ENCODE data around the gene TTC27.

TTC27 gene

DNA sequence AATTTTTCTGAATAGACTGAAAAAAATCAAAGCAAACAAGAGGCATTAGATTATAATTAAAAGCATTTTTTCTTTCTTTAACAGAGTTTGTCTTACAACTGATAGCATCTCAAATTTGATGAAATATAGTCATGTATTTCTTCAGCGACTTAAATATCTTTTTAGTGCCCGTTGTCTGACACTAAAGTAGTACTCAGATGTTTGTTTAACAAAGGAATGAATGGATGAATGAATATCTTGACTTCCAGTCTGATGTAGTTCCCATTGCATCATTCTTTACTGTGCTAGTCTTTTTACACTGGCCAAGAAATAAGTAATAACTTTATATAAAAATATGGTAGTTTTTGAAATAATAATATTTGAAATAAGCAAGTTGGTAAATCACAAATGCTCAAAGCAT, 111.1 kb downstream of the TTC27 start:
- Histone ChIP-seq H3K36me3 (ENCODE audit: control insufficient read depth, insufficient read depth, low read length) (no peaks in the 10 kb centered on the region), H3K27ac (ENCODE audit: low read depth, low read length) (no peak overlapping the region), H3K9me3 (ENCODE audit: control insufficient read depth, insufficient read depth, low read depth, low read length) (no peaks in the 10 kb centered on the region), H3K27me3 (ENCODE audit: control insufficient read depth, insufficient read depth, low read length) (no peaks in the 10 kb centered on the region), H3K9ac (ENCODE audit: low read length) (no peak overlapping the region), H3K4me3 (ENCODE audit: low read depth, low read length) (no peak overlapping the region), H3K4me1 (ENCODE audit: control insufficient read depth, insufficient read depth, low read length) (no peaks in the 10 kb centered on the region)

DNA sequence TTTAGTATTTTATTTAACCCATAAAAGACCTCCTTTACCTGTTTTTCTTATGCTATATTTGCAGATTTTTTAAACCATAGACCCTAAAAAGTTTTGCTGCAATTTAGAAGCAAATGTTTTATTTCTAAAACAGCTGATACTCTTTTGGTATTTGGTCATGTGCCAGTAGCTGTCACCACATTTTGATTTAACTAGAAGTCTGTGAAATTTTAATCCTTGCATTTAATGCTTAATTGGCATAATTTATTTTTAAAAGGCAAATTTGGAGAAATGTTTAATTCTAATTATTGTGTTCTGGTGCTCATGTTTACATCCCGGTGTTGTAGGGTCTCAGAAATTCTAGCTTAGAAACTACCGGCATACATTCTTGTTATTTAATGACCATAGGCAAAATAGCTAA, 111.8 kb downstream of the TTC27 start:
- 0 out of 2 replicates have a peak overlapping the region, but pooled peaks have one; percentile 14 for H3K27ac ChIP-seq (ENCODE audit: low read depth, low read length)
- H3K4me3 ChIP-seq (ENCODE audit: low read depth, low read length): no peak overlapping the region
- no peaks in the 10 kb centered on the region for H3K36me3 ChIP-seq (ENCODE audit: control insufficient read depth, insufficient read depth, low read length)
- H3K27me3 ChIP-seq (ENCODE audit: control insufficient read depth, insufficient read depth, low read length): no peaks in the 10 kb centered on the region
- H3K9me3 ChIP-seq (ENCODE audit: control insufficient read depth, insufficient read depth, low read depth, low read length): no peaks in the 10 kb centered on the region
- no peaks in the 10 kb centered on the region for H3K4me1 ChIP-seq (ENCODE audit: control insufficient read depth, insufficient read depth, low read length)
- H3K9ac ChIP-seq (ENCODE audit: low read length): no peak overlapping the region

DNA sequence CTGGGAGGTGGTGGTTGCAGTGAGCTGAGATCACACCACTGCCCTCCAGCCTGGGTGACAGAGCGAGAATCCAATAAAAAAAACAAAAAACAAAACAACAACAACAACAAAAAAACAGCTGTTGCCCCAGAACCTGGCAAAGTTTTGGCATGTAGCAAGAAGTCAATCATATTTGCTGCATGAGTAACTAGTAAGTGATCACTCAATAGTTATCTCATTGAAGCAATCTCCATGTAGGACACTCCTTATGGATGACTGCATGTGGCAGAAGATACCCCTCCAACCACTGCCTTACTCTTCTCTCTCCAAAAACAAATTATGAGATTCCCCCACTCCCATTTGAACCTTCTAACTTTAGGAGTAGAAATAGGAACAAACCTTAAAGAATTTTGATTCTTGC, 113.7 kb downstream of the TTC27 start:
- Histone ChIP-seq H3K4me3 (ENCODE audit: low read depth, low read length) (no peak overlapping the region), H3K9ac (ENCODE audit: low read length) (no peak overlapping the region), H3K9me3 (ENCODE audit: control insufficient read depth, insufficient read depth, low read depth, low read length) (no peaks in the 10 kb centered on the region), H3K27me3 (ENCODE audit: control insufficient read depth, insufficient read depth, low read length) (no peaks in the 10 kb centered on the region), H3K36me3 (ENCODE audit: control insufficient read depth, insufficient read depth, low read length) (no peaks in the 10 kb centered on the region), H3K27ac (ENCODE audit: low read depth, low read length) (no peak overlapping the region), H3K4me1 (ENCODE audit: control insufficient read depth, insufficient read depth, low read length) (no peaks in the 10 kb centered on the region)

DNA sequence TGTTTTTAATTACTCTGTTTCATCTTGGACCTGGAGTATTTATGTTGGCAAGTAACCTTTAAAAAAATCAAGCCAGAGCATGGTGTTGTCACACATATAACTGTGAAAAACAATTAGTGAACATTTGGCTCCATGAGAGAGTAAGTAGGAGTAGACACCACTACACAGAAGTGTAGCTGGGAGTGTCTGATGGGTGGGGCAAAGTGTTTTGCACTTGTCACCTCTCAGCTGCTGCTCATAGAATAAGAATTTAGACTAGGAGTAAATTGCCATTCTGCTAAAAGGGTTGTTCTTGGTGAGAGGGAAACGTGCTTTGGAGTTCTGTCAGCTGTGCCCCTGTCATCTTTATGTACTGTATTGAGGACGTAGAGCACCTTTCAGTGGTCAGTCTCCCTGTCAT, 114.5 kb downstream of the TTC27 start:
- no peaks in the 10 kb centered on the region for H3K27me3 ChIP-seq (ENCODE audit: control insufficient read depth, insufficient read depth, low read length)
- H3K4me3 ChIP-seq (ENCODE audit: low read depth, low read length): no peak overlapping the region
- no peaks in the 10 kb centered on the region for H3K4me1 ChIP-seq (ENCODE audit: control insufficient read depth, insufficient read depth, low read length)
- no peak overlapping the region for H3K27ac ChIP-seq (ENCODE audit: low read depth, low read length)
- H3K36me3 ChIP-seq (ENCODE audit: control insufficient read depth, insufficient read depth, low read length): no peaks in the 10 kb centered on the region
- H3K9ac ChIP-seq (ENCODE audit: low read length): no peak overlapping the region
- no peaks in the 10 kb centered on the region for H3K9me3 ChIP-seq (ENCODE audit: control insufficient read depth, insufficient read depth, low read depth, low read length)

DNA sequence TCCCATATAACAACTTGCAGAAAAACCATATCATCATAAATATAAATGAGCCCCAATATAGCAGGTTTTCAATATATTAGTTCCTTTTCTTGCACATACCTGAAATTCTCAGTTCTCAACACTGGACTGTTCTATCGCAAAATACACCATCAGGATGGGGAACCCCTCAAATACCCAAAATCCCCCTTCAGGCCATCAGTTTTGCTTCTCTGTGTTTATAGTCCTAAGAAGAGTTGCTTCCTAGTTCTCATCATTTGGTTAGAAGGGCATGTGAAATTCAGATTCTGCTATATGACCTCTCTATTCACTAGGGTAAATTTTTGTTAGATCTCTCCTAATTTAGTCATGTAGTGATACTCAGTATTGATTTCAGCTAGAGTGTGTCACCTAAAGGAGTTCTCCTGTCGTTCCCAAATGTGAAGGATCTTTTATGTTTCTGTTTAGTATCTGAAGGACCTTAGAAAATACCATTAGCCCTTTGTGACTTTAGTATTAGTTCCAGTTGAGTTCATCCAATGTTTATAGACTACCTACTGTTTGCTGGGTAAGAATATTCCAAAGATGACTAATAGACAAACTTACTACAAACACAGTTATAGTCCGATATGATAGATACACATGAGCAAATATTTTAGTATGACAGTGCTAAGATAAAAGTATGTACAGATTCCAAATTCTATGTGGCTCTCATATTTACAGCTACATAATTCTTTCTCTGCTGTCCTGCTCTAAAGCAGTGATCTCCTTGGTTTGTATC, 115.8 kb downstream of the TTC27 start:
- Histone ChIP-seq H3K9me3 (ENCODE audit: control insufficient read depth, insufficient read depth, low read depth, low read length) (no peaks in the 10 kb centered on the region), H3K27ac (ENCODE audit: low read depth, low read length) (no peak overlapping the region), H3K4me3 (ENCODE audit: low read depth, low read length) (no peak overlapping the region), H3K36me3 (ENCODE audit: control insufficient read depth, insufficient read depth, low read length) (no peaks in the 10 kb centered on the region), H3K9ac (ENCODE audit: low read length) (no peak overlapping the region), H3K27me3 (ENCODE audit: control insufficient read depth, insufficient read depth, low read length) (no peaks in the 10 kb centered on the region), H3K4me1 (ENCODE audit: control insufficient read depth, insufficient read depth, low read length) (no peaks in the 10 kb centered on the region)

DNA sequence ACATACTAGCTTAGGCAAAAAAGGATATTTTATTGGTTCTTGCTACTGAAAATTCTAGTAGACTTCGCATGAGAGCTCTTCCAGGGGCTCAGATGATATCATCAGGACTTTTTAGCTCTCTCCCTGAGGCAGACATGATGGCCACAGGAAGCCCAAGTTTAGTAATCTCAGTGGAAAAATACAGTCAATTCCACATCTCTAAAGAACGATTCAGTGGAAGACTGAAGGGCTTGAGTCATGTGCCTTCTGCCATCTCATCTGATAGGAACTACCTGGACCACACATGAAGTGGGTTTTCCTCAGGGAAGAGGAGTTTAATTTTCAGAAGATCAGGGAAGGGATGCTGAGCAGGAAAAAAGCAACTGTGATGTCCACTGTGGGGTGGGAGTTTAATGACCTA, 117.3 kb downstream of the TTC27 start:
- Histone ChIP-seq H3K9me3 (ENCODE audit: control insufficient read depth, insufficient read depth, low read depth, low read length) (no peaks in the 10 kb centered on the region), H3K27ac (ENCODE audit: low read depth, low read length) (no peak overlapping the region), H3K4me3 (ENCODE audit: low read depth, low read length) (no peak overlapping the region), H3K27me3 (ENCODE audit: control insufficient read depth, insufficient read depth, low read length) (no peaks in the 10 kb centered on the region), H3K9ac (ENCODE audit: low read length) (no peak overlapping the region), H3K4me1 (ENCODE audit: control insufficient read depth, insufficient read depth, low read length) (no peaks in the 10 kb centered on the region), H3K36me3 (ENCODE audit: control insufficient read depth, insufficient read depth, low read length) (no peaks in the 10 kb centered on the region)

DNA sequence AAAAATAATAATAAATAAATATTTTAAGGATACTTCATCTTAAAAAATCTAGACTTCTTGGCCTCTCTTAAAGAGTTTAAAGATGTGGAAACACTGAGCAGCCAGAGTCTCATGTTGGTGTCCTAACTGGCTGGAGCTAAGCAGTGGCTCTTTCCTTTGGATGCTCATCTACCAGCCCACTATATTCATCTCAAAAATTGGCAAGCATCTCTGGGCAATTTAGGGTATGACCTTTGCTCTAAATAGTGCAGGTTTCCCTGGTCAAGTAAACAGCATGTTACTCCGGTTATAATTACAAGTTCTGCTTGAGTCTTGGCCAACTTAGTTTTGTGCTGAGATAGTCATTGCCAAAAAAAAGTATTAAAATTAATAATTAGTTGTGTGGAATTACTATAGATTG, 117.8 kb downstream of the TTC27 start:
- Histone ChIP-seq H3K9ac (ENCODE audit: low read length) (no peak overlapping the region), H3K27ac (ENCODE audit: low read depth, low read length) (no peak overlapping the region), H3K4me3 (ENCODE audit: low read depth, low read length) (no peak overlapping the region), H3K9me3 (ENCODE audit: control insufficient read depth, insufficient read depth, low read depth, low read length) (no peaks in the 10 kb centered on the region), H3K27me3 (ENCODE audit: control insufficient read depth, insufficient read depth, low read length) (no peaks in the 10 kb centered on the region), H3K4me1 (ENCODE audit: control insufficient read depth, insufficient read depth, low read length) (no peaks in the 10 kb centered on the region), H3K36me3 (ENCODE audit: control insufficient read depth, insufficient read depth, low read length) (no peaks in the 10 kb centered on the region)

DNA sequence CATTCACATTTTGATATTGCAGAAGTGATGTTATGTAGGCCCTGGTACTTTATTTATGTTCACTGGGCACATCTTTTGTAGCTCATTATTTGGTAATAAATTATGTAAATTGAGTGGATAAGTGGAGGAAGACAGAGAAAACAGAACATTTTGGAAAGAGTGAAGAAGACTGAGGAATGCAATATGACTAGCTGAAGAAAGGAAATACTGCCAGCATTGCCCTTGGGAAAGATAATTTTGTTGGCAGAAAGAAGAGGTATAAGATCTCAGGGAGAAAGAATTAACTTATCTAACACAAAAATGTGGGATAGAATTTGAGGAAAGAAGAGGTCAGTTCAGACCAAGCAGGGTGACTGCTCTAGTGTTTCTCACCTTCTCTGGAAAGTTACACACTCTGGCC, 118.8 kb downstream of the TTC27 start:
- H3K9ac ChIP-seq (ENCODE audit: low read length): no peak overlapping the region
- H3K36me3 ChIP-seq (ENCODE audit: control insufficient read depth, insufficient read depth, low read length): no peaks in the 10 kb centered on the region
- H3K27ac ChIP-seq (ENCODE audit: low read depth, low read length): no peak overlapping the region
- H3K4me1 ChIP-seq (ENCODE audit: control insufficient read depth, insufficient read depth, low read length): no peaks in the 10 kb centered on the region
- H3K9me3 ChIP-seq (ENCODE audit: control insufficient read depth, insufficient read depth, low read depth, low read length): no peaks in the 10 kb centered on the region
- H3K4me3 ChIP-seq (ENCODE audit: low read depth, low read length): no peak overlapping the region
- no peaks in the 10 kb centered on the region for H3K27me3 ChIP-seq (ENCODE audit: control insufficient read depth, insufficient read depth, low read length)

DNA sequence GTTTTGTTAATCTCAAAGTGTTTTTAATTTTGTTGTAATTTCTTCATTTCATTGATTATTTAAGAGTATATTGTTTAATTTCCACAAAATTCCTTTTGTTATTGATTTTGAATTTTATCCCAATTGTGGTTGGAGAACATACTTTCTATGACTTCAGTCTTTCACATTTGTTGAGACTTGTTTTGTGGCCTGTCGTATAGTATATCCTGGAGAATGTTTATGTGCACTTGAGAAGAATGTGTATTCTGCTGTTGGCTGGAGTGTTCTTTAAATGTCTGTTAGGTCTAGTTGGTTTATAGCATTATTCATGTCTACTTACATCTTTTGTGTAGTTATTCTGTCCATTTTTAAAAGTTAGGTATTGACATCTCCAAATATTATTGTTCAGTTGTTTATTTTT, 120.3 kb downstream of the TTC27 start:
- H3K4me3 ChIP-seq (ENCODE audit: low read depth, low read length): no peak overlapping the region
- no peaks in the 10 kb centered on the region for H3K36me3 ChIP-seq (ENCODE audit: control insufficient read depth, insufficient read depth, low read length)
- no peak overlapping the region for H3K27ac ChIP-seq (ENCODE audit: low read depth, low read length)
- no peaks in the 10 kb centered on the region for H3K4me1 ChIP-seq (ENCODE audit: control insufficient read depth, insufficient read depth, low read length)
- no peaks in the 10 kb centered on the region for H3K27me3 ChIP-seq (ENCODE audit: control insufficient read depth, insufficient read depth, low read length)
- H3K9ac ChIP-seq (ENCODE audit: low read length): no peak overlapping the region
- no peaks in the 10 kb centered on the region for H3K9me3 ChIP-seq (ENCODE audit: control insufficient read depth, insufficient read depth, low read depth, low read length)

DNA sequence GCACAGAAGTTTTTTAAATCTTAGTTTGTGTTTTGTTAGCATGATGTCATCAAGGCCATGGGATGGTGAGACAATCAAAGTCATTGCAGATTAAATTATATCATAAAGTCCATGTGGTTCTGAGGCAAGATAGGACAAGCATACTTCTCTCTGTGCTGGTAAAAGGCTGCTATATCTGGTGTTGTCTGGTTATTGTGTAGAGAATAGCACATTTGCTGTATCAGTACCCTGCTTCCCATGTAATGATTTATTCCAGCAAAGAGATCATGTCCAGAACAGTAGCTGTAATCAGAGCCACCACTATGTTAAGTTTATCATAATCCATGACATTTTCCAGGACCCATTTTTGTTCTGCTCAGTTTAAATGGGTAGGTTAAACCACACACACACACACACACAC, 123.0 kb downstream of the TTC27 start:
- H3K9me3 ChIP-seq (ENCODE audit: control insufficient read depth, insufficient read depth, low read depth, low read length): no peaks in the 10 kb centered on the region
- no peak overlapping the region for H3K9ac ChIP-seq (ENCODE audit: low read length)
- no peak overlapping the region for H3K27ac ChIP-seq (ENCODE audit: low read depth, low read length)
- H3K4me1 ChIP-seq (ENCODE audit: control insufficient read depth, insufficient read depth, low read length): no peaks in the 10 kb centered on the region
- 0 out of 2 replicates have a peak, but pooled peaks cover 2% of the 10 kb centered on the region for H3K36me3 ChIP-seq (ENCODE audit: control insufficient read depth, insufficient read depth, low read length)
- no peak overlapping the region for H3K4me3 ChIP-seq (ENCODE audit: low read depth, low read length)
- H3K27me3 ChIP-seq (ENCODE audit: control insufficient read depth, insufficient read depth, low read length): no peaks in the 10 kb centered on the region

DNA sequence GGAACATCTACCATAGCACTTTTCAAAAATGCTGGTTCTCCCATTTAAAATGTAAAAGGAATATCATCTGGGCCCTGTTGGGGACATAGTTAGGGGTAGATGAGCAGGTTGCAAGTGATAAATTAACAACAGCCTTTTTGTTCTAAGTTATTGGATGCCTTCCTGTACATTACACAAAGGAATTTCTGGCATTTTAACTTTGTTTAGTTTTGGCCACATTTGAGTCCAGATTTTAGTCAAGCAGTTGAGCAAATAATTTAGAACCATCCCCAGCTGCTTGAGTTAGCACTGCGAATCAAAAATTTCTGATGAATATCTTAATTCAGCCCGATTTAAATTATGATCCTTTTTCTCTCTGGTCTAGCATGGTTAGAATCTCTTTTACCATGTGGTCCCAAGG, 124.4 kb downstream of the TTC27 start:
- Histone ChIP-seq H3K27ac (ENCODE audit: low read depth, low read length) (no peak overlapping the region), H3K4me3 (ENCODE audit: low read depth, low read length) (no peak overlapping the region), H3K9me3 (ENCODE audit: control insufficient read depth, insufficient read depth, low read depth, low read length) (no peaks in the 10 kb centered on the region), H3K4me1 (ENCODE audit: control insufficient read depth, insufficient read depth, low read length) (no peaks in the 10 kb centered on the region), H3K27me3 (ENCODE audit: control insufficient read depth, insufficient read depth, low read length) (no peaks in the 10 kb centered on the region), H3K36me3 (ENCODE audit: control insufficient read depth, insufficient read depth, low read length) (0 out of 2 replicates have a peak, but pooled peaks cover 2% of the 10 kb centered on the region), H3K9ac (ENCODE audit: low read length) (no peak overlapping the region)

All from HUES6 (cell line).